T-helper 17 cell (primary cell): ENCODE measurements around the gene ASAP2. TPM values are rescaled to one million over a fixed set of nuclear protein-coding genes. Genes with fewer than 3 reads are reported as not detected.

Source experiments
- ATAC-seq: fragments of 150-1000 bp; cut with Tn5 transposase; 2 replicates; pipeline ENCODE4 v1.10.0; 2021; ENCODE audit warnings: mild to moderate bottlenecking, moderate library complexity
- DNase-seq, 3 donors: peaks; one replicate each; pipeline versions ENCODE4 v3.0.0 to v3.0.0-alpha.2; 2020 to 2021
- H3K9me3 ChIP-seq: one replicate; pipeline ENCODE4 v1.7.0; 2013; ENCODE audit warnings: low read length, mild to moderate bottlenecking; ENCODE audit not compliant: control insufficient read depth, poor library complexity, severe bottlenecking
- H3K27ac Mint-ChIP-seq: one replicate; pipeline ENCODE4 v1.8.0; 2022; ENCODE audit warnings: mild to moderate bottlenecking, moderate library complexity, mixed read lengths
- H3K27me3 Mint-ChIP-seq: one replicate; pipeline ENCODE4 v1.8.0; 2022; ENCODE audit warnings: mixed read lengths
- H3K36me3 Mint-ChIP-seq: one replicate; pipeline ENCODE4 v1.8.0; 2022; ENCODE audit warnings: low read depth, mixed read lengths
- H3K4me1 Mint-ChIP-seq: one replicate; pipeline ENCODE4 v1.8.0; 2022; ENCODE audit warnings: mild to moderate bottlenecking, mixed read lengths
- H3K4me3 Mint-ChIP-seq: one replicate; pipeline ENCODE4 v1.8.0; 2022; ENCODE audit warnings: mild to moderate bottlenecking, moderate library complexity, mixed read lengths
- total RNA-seq, 4 donors: library from RNA in 2 of 4; stranded (reverse) in 2 of 4; gene quantifications; one replicate each; pipeline ENCODE4 v1.2.3 and lab custom pipeline; 2022 to 2026

Gene ASAP2
- total RNA-seq, 2 donors from 2014 or later = 0.75 to 14.8 TPM

GRCh38 chr2:9318461-9319337 lies 112.1 kb downstream of the ASAP2 start:
- no peaks in the 10 kb centered on the region for H3K9me3 ChIP-seq
- H3K27ac Mint-ChIP-seq = no peak overlapping the region
- H3K4me1 Mint-ChIP-seq = no peaks in the 10 kb centered on the region
- no peak for DNase-seq
- H3K4me3 Mint-ChIP-seq = no peak overlapping the region
- peaks cover 21% of the 10 kb centered on the region for H3K27me3 Mint-ChIP-seq
- H3K36me3 Mint-ChIP-seq = peaks cover 2% of the 10 kb centered on the region
- ATAC-seq = no peak

GRCh38 chr2:9319338-9319715 lies 112.7 kb downstream of the ASAP2 start:
- peaks cover 21% of the 10 kb centered on the region for H3K27me3 Mint-ChIP-seq
- H3K4me3 Mint-ChIP-seq = no peak overlapping the region
- H3K36me3 Mint-ChIP-seq = peaks cover 2% of the 10 kb centered on the region
- no peak for DNase-seq
- no peaks in the 10 kb centered on the region for H3K9me3 ChIP-seq
- no peaks in the 10 kb centered on the region for H3K4me1 Mint-ChIP-seq
- no peak overlapping the region for H3K27ac Mint-ChIP-seq
- ATAC-seq = no peak

GRCh38 chr2:9322576-9322975 lies 116.0 kb downstream of the ASAP2 start:
- Mint-ChIP-seq H3K4me1 (no peaks in the 10 kb centered on the region), H3K27ac (no peak overlapping the region), H3K27me3 (peaks cover 31% of the 10 kb centered on the region), H3K36me3 (peaks cover 2% of the 10 kb centered on the region), H3K4me3 (no peak overlapping the region)
- no peak for ATAC-seq
- DNase-seq = no peak
- no peaks in the 10 kb centered on the region for H3K9me3 ChIP-seq

GRCh38 chr2:9325428-9325827 lies 118.8 kb downstream of the ASAP2 start:
- ATAC-seq (no peak), DNase-seq (no peak)
- Mint-ChIP-seq H3K27ac (no peak overlapping the region), H3K4me1 (no peaks in the 10 kb centered on the region), H3K4me3 (no peak overlapping the region), H3K27me3 (peaks cover 53% of the 10 kb centered on the region), H3K36me3 (peaks cover 2% of the 10 kb centered on the region)
- H3K9me3 ChIP-seq = no peaks in the 10 kb centered on the region

GRCh38 chr2:9326975-9327374 lies 120.4 kb downstream of the ASAP2 start:
- ATAC-seq (no peak), DNase-seq (no peak)
- no peaks in the 10 kb centered on the region for H3K4me1 Mint-ChIP-seq
- H3K36me3 Mint-ChIP-seq = peaks cover 2% of the 10 kb centered on the region
- H3K27ac Mint-ChIP-seq = no peak overlapping the region
- H3K9me3 ChIP-seq = no peaks in the 10 kb centered on the region
- H3K27me3 Mint-ChIP-seq = peaks cover 57% of the 10 kb centered on the region
- no peak overlapping the region for H3K4me3 Mint-ChIP-seq

DNA sequence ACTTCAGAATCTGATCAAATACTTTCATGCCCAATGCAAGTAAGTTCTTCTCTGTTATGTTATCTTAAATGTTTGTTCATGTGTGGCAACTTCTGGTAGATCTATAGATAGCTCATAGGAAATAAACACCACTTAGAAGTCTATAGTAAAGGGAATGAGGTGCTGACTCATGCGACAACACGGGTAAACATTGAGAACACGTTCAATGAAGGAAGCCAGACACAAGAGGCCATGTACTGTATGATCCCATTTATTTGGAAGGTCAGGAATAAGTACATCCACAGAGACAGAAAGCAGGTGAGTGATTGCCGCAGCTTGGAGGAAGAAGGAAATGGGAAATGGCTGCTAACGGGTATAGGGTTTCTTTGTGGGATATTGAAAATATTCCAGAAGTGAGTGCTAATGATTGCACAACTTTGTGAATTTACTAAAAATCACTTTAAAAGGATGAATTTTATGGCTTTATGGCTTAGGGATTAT lies 121.3 kb downstream of the ASAP2 start:
- Mint-ChIP-seq H3K27ac (no peak overlapping the region), H3K36me3 (no peaks in the 10 kb centered on the region), H3K27me3 (peaks cover 51% of the 10 kb centered on the region), H3K4me3 (no peak overlapping the region), H3K4me1 (no peaks in the 10 kb centered on the region)
- no peaks in the 10 kb centered on the region for H3K9me3 ChIP-seq
- ATAC-seq = no peak
- no peak for DNase-seq

- no peak for DNase-seq
- Mint-ChIP-seq H3K4me3 (no peak overlapping the region), H3K27me3 (peaks cover 45% of the 10 kb centered on the region), H3K36me3 (no peaks in the 10 kb centered on the region), H3K4me1 (peaks cover 3% of the 10 kb centered on the region), H3K27ac (no peak overlapping the region)
- no peak for ATAC-seq
- no peaks in the 10 kb centered on the region for H3K9me3 ChIP-seq
These were observed 122.3 kb downstream of the ASAP2 start for GRCh38 chr2:9328931-9329330.

GRCh38 chr2:9329497-9329896 lies 122.9 kb downstream of the ASAP2 start:
- Mint-ChIP-seq H3K4me3 (no peak overlapping the region), H3K36me3 (no peaks in the 10 kb centered on the region), H3K27me3 (peaks cover 47% of the 10 kb centered on the region), H3K4me1 (peaks cover 3% of the 10 kb centered on the region), H3K27ac (no peak overlapping the region)
- DNase-seq = no peak
- H3K9me3 ChIP-seq = no peaks in the 10 kb centered on the region
- no peak for ATAC-seq

GRCh38 chr2:9330612-9331270 lies 124.1 kb downstream of the ASAP2 start:
- Mint-ChIP-seq H3K36me3 (no peaks in the 10 kb centered on the region), H3K27me3 (peaks cover 49% of the 10 kb centered on the region), H3K4me3 (no peak overlapping the region), H3K27ac (no peak overlapping the region), H3K4me1 (peaks cover 3% of the 10 kb centered on the region)
- no peak for ATAC-seq
- DNase-seq = no peak
- H3K9me3 ChIP-seq = no peaks in the 10 kb centered on the region

- H3K4me3 Mint-ChIP-seq = no peak overlapping the region
- DNase-seq (no peak), ATAC-seq (no peak)
- H3K4me1 Mint-ChIP-seq = peaks cover 3% of the 10 kb centered on the region
- peaks cover 53% of the 10 kb centered on the region for H3K27me3 Mint-ChIP-seq
- no peaks in the 10 kb centered on the region for H3K9me3 ChIP-seq
- H3K27ac Mint-ChIP-seq = no peak overlapping the region
- H3K36me3 Mint-ChIP-seq = no peaks in the 10 kb centered on the region
These were observed 125.1 kb downstream of the ASAP2 start for GRCh38 chr2:9331704-9332103.

DNA sequence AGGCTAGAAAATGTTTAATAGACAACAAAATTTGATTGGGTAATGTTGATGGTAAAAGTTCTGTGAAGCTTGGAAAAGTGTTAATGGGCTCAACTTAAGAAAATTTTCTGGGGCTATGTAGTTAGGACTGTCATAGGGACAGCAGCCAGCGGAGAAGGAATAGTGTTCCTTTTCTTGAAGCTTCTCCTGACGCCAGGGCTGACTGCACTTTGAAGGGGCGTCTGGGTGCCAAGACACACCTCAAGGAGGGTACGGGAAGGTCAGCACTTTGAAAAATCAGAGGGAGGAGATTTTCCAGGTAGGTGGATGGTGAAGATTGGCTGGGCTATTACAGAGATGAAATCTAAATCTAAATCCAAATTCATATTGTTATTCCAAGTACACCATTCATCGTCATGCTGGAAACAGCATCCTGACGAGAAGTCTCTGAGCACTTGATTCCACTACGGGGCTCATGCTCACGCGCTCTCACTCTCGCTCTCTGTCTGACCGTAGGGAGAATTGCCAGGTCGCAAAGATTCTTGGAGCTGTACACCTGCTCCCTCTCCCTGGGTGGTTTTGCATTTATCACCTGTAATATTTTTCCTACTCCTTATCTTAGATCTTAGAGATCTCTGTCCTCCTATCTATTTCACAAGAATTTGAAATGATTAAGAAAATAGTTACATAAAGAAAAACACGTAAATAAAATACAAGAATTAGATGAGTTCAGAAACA lies 125.7 kb downstream of the ASAP2 start:
- H3K36me3 Mint-ChIP-seq = no peaks in the 10 kb centered on the region
- no peaks in the 10 kb centered on the region for H3K9me3 ChIP-seq
- ATAC-seq (no peak), DNase-seq (no peak)
- no peak overlapping the region for H3K4me3 Mint-ChIP-seq
- H3K27me3 Mint-ChIP-seq = peaks cover 51% of the 10 kb centered on the region
- peaks cover 3% of the 10 kb centered on the region for H3K4me1 Mint-ChIP-seq
- H3K27ac Mint-ChIP-seq = no peak overlapping the region

GRCh38 chr2:9332853-9333245 lies 126.2 kb downstream of the ASAP2 start:
- H3K9me3 ChIP-seq = no peaks in the 10 kb centered on the region
- Mint-ChIP-seq H3K27ac (no peak overlapping the region), H3K4me1 (peaks cover 3% of the 10 kb centered on the region), H3K36me3 (no peaks in the 10 kb centered on the region), H3K4me3 (no peak overlapping the region), H3K27me3 (peaks cover 50% of the 10 kb centered on the region)
- DNase-seq (no peak), ATAC-seq (no peak)

DNA sequence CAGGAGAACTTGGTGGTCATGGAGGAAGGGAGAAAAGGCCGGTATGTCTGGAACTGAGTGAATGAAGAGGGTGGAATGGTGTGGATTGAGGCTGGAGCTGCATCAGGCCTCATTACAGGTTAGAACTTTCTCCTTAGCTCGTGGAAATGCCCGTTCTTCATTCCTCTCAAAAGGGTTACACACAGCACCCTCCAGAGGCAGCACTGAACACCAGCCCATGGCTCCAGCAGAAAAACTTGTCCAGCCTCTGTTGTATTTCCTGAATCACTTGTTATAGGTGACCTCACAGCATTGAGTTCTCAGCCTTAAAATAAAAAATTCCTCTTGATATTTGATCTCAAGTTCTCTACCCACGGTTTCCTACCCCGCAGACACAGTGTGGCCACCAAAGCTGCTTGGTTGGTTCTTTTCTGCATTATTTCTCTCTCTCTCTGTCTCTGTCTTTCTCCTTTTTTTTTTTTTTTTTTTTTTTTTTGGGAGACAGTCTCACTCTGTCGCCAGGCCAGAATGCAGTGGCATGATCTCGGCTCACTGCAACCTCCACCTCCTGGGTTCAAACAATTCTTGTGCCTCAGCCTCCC lies 127.1 kb downstream of the ASAP2 start:
- Mint-ChIP-seq H3K27ac (no peak overlapping the region), H3K4me3 (no peak overlapping the region), H3K36me3 (no peaks in the 10 kb centered on the region), H3K27me3 (peaks cover 54% of the 10 kb centered on the region), H3K4me1 (peaks cover 3% of the 10 kb centered on the region)
- H3K9me3 ChIP-seq = no peaks in the 10 kb centered on the region
- DNase-seq (no peak), ATAC-seq (no peak)
